Mucosa of rectum (tissue), 2 donors: ENCODE measurements around the gene KCNIP2.
A peak's percentile ranks its signal among the peaks of the same experiment; 100 is the strongest.

Source experiments
- H3K27ac ChIP-seq, 2 donors: one replicate each; pipeline ENCODE4 v1.7.0; 2013; ENCODE audit warnings: inconsistent platforms in 2 of 2, low read depth in 2 of 2, low read length in 2 of 2
- H3K27me3 ChIP-seq, 2 donors: one replicate each; pipeline ENCODE4 v1.7.0; 2013; ENCODE audit warnings: low read length in 2 of 2; ENCODE audit not compliant: control insufficient read depth in 2 of 2, insufficient read depth in 2 of 2
- H3K36me3 ChIP-seq, 2 donors: one replicate each; pipeline ENCODE4 v1.7.0; 2013; ENCODE audit warnings: low read length in 2 of 2; ENCODE audit not compliant: control insufficient read depth in 2 of 2, insufficient read depth in 2 of 2
- H3K4me1 ChIP-seq, 2 donors: one replicate each; pipeline ENCODE4 v1.7.0; 2013; ENCODE audit warnings: low read length in 2 of 2, mild to moderate bottlenecking in 1 of 2; ENCODE audit not compliant: control insufficient read depth in 2 of 2, insufficient read depth in 2 of 2
- H3K4me3 ChIP-seq, 2 donors: one replicate each; pipeline ENCODE4 v1.7.0; 2013; ENCODE audit warnings: low read length in 2 of 2
- H3K9ac ChIP-seq, 2 donors: one replicate each; pipeline ENCODE4 v1.7.0; 2013; ENCODE audit warnings: low read length in 2 of 2, low read depth in 1 of 2, mild to moderate bottlenecking in 1 of 2
- H3K9me3 ChIP-seq, 2 donors: one replicate each; pipeline ENCODE4 v1.7.0; 2013; ENCODE audit warnings: low read length in 2 of 2; ENCODE audit not compliant: control insufficient read depth in 2 of 2
- donor health status: healthy.
- donor health status: Normal muscosa, but diverticular disease.

The KCNIP2 gene

DNA sequence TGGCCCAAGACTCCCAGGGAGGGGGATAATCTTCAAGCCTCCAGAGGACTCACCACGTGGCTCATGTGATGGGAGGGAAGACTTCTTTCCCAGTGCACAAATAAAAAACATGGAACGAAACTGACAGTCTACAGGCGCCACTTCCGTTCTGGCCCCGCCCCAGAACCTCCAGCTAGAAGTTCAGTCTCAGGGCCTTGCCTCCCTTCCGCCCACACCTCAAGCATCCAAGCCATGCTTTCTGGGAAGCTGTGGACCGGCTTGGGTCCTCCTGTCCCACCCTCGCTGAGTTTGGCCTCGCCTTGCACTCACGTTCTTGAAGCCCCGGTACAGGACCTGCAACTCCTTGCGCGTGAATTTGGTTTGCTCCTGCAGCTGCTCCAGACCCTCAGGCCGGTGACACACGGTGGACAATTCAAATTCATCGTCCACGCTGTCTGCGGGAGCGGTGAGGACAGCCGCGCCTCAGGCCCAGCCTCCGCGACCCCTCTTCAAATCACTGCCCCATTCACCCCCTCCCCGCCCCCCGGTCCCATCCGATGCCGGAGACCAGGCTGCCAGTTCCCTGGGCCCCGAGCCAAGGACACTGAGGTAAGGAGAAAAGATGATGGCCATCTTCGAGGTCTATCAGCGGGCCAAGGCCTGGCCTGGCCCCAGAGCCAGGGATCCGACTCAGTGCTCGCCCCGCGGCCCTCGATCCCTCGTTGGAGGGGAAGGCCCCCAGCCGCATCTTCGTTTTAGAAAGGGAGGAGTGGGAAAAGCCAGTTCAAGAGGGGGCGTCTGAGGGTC lies 14.6 kb downstream of the KCNIP2 start:
- Histone ChIP-seq H3K27me3 (no peaks in the 10 kb centered on the region), H3K9me3 (no peaks in the 10 kb centered on the region), H3K27ac (no peak overlapping the region), H3K9ac (peak overlapping the region in 1 of 2 donors; percentile 23), H3K4me1 (peaks cover 10 to 17% of the 10 kb centered on the region in 2 donors), H3K36me3 (peaks cover 0 to 3% of the 10 kb centered on the region in 2 donors), H3K4me3 (no peak overlapping the region)

DNA sequence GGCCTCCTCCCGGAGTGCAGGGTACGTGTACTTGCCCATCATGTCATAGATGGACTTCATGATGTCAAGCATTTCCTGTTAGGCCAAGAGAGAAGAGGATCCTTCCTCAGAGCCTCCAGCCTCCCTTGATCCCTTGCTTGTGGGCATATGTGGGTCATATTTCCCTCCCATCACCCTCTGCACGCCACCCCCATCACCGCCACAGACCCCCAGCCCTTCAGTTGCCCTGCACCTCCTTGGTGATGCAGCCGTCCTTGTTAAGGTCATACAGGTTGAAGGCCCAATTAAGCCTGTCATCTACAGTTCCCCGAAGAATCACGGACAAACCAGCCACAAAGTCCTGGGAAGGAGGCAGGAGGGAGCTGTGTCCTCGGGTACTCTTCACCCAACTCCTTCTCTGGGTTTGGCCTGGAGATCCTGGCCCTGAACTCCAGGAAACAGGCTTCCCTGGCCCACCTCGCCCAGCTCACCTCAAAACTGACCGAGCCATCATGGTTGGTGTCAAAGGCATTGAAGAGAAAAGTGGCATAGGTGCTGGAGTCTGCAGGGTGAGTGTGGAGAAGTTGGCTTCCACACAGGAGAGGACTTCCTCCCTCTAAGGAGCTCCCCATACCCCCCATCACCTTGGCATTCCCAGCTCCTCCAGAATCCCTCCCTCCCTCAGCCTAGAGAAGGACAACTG lies 15.5 kb downstream of the KCNIP2 start:
- H3K9me3 ChIP-seq = no peaks in the 10 kb centered on the region
- no peak overlapping the region for H3K4me3 ChIP-seq
- H3K36me3 ChIP-seq = peaks cover 0 to 3% of the 10 kb centered on the region in 2 donors
- H3K27me3 ChIP-seq = no peaks in the 10 kb centered on the region
- H3K4me1 ChIP-seq = peaks cover 10 to 17% of the 10 kb centered on the region in 2 donors
- no peak overlapping the region for H3K27ac ChIP-seq
- no peak overlapping the region for H3K9ac ChIP-seq

DNA sequence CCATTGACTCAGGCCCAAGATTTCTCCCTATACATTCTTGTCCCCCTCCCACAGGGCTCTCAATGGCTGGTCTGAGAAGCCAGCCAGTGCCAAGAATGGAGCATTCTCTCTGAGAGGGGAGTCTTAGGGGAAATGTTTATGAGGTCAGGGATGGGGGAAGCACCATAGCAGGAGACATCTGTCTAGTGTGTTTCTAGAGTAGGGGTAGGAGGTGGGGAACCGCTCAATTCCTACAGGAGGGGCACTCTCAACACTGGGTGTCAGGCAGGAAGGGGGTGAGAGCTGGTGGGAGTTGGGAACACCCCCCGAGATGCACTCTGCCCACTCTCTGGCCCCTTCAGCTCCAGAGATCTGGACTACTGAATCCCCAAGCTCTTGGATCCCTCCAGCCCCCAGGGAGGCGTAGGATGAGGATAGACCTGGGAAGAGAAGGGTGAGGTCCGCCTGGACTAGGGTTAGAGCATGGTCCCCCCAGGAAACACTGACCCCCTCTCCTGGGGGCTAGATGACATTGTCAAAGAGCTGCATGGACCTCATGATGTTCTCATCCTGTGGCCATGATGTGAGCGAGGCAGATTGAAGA lies 16.7 kb downstream of the KCNIP2 start:
- Histone ChIP-seq H3K27me3 (no peaks in the 10 kb centered on the region), H3K36me3 (peaks cover 0 to 3% of the 10 kb centered on the region in 2 donors), H3K4me3 (no peak overlapping the region), H3K4me1 (peaks cover 10 to 17% of the 10 kb centered on the region in 2 donors), H3K27ac (no peak overlapping the region), H3K9me3 (no peaks in the 10 kb centered on the region), H3K9ac (no peak overlapping the region)

DNA sequence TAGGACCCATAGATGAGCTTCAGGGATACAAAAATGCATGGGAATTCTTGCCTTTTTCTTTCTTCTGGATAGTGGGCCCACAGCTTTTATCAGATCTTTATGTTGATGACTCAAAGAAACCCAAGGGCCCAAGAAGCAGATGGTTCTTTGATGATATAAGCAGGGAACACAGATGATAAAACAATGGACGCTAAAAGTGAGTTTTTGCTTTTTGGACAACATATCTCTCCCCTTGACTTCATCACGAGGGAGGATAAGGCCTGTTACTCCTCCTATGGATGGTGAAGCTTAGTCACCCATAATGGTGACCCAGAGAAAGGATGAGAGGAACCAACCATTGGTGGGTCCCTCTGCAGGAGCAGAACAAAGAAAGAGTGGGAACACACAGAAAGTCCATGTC lies 18.9 kb downstream of the KCNIP2 start:
- H3K27ac ChIP-seq = no peak overlapping the region
- H3K27me3 ChIP-seq = no peaks in the 10 kb centered on the region
- H3K36me3 ChIP-seq = peaks cover 0 to 3% of the 10 kb centered on the region in 2 donors
- no peak overlapping the region for H3K4me3 ChIP-seq
- H3K9me3 ChIP-seq = no peaks in the 10 kb centered on the region
- H3K9ac ChIP-seq = no peak overlapping the region
- H3K4me1 ChIP-seq = peaks cover 0 to under 1% of the 10 kb centered on the region in 2 donors

DNA sequence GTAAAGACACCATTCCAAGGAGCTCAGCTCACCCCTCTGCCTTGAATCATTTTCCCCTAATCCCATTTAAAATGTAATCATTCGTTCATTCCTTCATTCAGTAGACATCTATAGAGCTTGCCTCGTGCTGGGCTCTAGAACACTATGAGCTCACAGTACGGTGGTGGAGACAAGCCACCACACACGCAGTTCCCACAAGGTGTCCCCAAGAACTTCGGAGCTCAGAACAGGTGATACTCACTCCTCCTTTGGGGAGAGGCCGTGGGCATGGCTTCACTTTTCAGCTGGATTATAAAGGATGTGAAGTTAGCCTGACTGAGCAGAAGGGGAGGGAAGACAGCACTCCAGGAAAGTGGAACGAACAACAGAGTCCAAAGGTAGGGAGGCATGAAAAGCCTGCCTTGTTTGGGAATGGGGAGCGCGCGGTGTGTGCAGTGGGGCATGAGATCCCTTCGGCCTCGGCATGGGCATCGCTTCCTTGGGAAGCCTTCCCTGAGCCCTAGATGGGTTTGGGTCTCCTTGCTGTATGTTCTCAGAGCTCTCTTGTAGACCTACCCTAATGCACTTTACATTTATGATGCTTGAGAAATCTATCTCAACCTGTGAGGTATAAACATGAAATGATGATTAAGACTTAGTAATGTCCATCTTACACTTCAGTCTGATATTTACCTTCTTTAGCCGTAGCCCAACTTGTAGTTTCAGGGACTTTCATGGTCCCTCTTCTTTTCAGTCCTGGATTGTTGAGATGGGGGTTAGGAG lies 24.5 kb downstream of the KCNIP2 start:
- Histone ChIP-seq H3K4me3 (peak overlapping the region; percentile 98 to 100), H3K9me3 (no peaks in the 10 kb centered on the region), H3K4me1 (peaks cover 12 to 13% of the 10 kb centered on the region in 2 donors), H3K9ac (peak overlapping the region; percentile 73 to 90), H3K27me3 (no peaks in the 10 kb centered on the region), H3K36me3 (no peaks in the 10 kb centered on the region), H3K27ac (peak overlapping the region; percentile 95 to 96)

DNA sequence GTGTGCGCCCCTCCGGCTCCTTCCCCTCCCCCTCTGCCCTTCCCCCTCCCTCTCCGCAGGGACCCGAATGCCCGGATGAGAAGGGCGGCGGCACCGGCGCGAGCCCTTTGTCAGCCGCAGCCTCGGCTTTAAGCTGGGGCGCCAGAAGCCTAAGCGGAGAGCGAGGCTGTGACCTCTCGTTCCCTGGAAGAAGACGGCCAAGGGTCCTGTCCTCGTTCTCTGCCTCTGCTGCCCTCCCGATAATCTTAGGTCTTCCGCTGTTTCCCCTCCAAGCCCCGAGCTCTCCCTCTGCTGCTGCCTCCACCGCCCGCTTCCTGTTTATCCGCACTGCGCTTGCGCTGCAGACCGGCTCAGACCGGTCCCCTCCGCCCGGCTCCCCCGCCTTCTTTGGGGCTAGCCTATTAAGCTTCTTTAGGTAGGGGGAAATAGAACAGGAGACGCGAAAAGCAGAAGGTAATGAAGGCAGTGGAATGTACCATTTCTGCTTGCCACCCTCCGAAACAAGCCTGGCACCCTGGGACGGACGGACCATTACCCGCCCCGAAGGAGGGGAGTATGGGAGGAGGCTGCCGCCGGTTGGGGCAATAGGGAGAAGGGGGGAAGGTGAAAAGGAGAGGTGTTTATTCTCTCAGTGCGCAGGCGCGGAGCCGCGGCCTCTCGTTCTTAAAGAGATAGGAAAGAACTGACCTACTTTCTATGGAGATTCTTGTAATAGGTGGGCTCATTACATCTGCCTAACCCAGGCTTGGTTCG lies 25.3 kb downstream of the KCNIP2 start, which contains the start of gene OGA:
OGA (minus strand) TSS at position 326 of the 753 bp plus-strand sequence. CDS start 422 bp downstream, outside the sequence.
- no peaks in the 10 kb centered on the region for H3K27me3 ChIP-seq
- no peaks in the 10 kb centered on the region for H3K36me3 ChIP-seq
- H3K4me1 ChIP-seq = peaks cover 15% of the 10 kb centered on the region in 2 donors
- H3K9ac ChIP-seq = peak within 1 kb of the TSS; percentile 90 to 99
- H3K9me3 ChIP-seq = no peaks in the 10 kb centered on the region
- peak within 1 kb of the TSS; percentile 95 to 96 for H3K27ac ChIP-seq
- peak within 1 kb of the TSS; percentile 98 to 100 for H3K4me3 ChIP-seq

DNA sequence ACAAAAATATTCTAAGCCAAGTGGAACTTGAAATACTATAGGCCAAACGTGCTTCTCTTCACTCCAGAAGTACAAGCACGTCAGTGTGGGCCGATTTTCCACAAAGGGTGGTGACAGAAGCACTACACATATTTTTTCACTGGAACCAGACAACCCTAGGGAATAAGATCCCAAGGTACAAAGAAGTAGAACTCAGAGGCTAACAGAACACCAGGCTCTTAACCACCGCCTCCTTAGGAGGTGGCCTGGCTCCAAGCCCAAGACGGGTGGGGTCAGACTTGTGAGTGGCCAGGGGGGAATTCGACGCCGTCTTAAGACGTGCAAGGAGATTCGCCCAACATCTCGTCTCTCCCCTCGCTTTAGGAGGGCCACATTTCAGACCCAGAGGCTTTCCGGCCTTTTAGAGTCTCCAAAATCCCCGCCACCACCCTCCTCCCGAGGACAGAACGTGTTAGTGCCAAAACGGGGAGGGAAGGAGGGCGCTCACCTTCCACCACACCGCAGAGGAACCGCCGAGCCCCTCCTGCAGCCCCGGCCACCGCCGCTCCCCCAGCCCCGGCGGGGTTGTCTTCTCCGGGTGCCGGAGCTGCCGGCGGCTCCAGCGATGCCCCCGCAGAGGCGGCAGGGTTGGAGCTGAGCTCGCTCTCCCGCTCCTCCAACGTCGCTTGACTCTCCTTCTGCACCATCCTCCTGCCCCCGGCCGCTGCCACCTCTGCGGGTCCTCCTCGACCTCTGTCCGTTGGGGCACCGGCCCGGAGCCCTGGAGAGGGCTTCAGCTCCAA lies 26.1 kb downstream of the KCNIP2 start:
- Histone ChIP-seq H3K27me3 (no peaks in the 10 kb centered on the region), H3K9ac (peak overlapping the region; percentile 90 to 99), H3K27ac (peak overlapping the region; percentile 95 to 96), H3K4me1 (peaks cover 15% of the 10 kb centered on the region in 2 donors), H3K36me3 (peaks cover 2 to 4% of the 10 kb centered on the region in 2 donors), H3K4me3 (peak overlapping the region; percentile 98 to 100), H3K9me3 (no peaks in the 10 kb centered on the region)

DNA sequence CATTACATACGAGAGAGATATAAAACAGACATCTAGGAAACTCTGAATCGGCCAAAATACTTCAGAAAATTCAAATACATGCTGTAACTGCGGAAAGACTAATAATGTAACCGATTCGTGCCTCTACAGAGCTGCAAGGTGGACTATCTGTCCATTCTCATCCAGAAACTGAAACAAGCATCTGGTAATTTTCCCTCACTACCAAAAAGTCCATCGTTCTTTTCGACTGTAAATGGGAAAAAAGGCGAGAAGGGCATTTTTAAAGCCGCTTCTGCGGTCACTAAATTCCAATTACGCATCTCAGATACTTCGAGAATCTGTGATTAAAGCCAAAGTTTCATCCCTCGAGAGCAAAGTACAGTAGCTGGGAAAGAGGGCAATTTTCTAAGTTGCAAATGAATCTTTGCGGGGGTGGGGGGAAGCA lies 26.7 kb downstream of the KCNIP2 start:
- Histone ChIP-seq H3K9me3 (no peaks in the 10 kb centered on the region), H3K4me3 (peak overlapping the region; percentile 98 to 100), H3K36me3 (peaks cover 7 to 10% of the 10 kb centered on the region in 2 donors), H3K9ac (peak overlapping the region; percentile 90 to 99), H3K4me1 (peaks cover 15% of the 10 kb centered on the region in 2 donors), H3K27ac (peak overlapping the region; percentile 95 to 96), H3K27me3 (no peaks in the 10 kb centered on the region)
